Ishikawa (cell line): ENCODE measurements around the gene PBX3.

Experiments
- EP300 ChIP-seq: IDR thresholded peaks from 2 replicates; pipeline ENCODE4 v1.6.1; 2012; ENCODE audit warnings: borderline replicate concordance
- MAX ChIP-seq: IDR thresholded peaks from 2 replicates; pipeline ENCODE4 v1.6.1; 2012
- NFIC ChIP-seq: IDR thresholded peaks from 2 replicates; pipeline ENCODE4 v1.6.1; 2012
- TAF1 ChIP-seq: IDR thresholded peaks from 2 replicates; pipeline ENCODE4 v1.6.1; 2012; ENCODE audit warnings: low read depth, mild to moderate bottlenecking
- YY1 ChIP-seq: IDR thresholded peaks from 2 replicates; pipeline ENCODE4 v1.6.1; 2012; ENCODE audit warnings: low read depth

- no peak for TF ChIP-seq EP300
- no peak for TF ChIP-seq MAX
- no peak for TF ChIP-seq TAF1
- TF ChIP-seq NFIC = no peak
- no peak for TF ChIP-seq YY1
Measured at GRCh38 chr9:125902214-125902613, 155.0 kb downstream of the PBX3 start.
